DND-41 (cell line): Measurements from ENCODE around the gene RPS16.

ENCODE experiments used
- ATAC-seq: fragments of 200-7000 bp; cut with Tn5 transposase; 3 replicates; pipeline ENCODE4 v1.9.1; 2021; ENCODE audit warnings: low read depth; ENCODE audit not compliant: insufficient read depth
- DNase-seq: peaks from one replicate; pipeline ENCODE4 v3.0.0-alpha.2; 2020
- H2AFZ ChIP-seq: 2 replicates; pipeline ENCODE4 v1.6.0; 2012; ENCODE audit warnings: low read depth, low read length
- H3K27ac ChIP-seq: 2 replicates; pipeline ENCODE4 v1.5.1; 2012; ENCODE audit warnings: low read length, inconsistent platforms
- H3K27me3 ChIP-seq: fragments of 200-600 bp; sonication (generic); 2 replicates; pipeline ENCODE4 v1.6.0; 2012; ENCODE audit warnings: low read length, mild to moderate bottlenecking, inconsistent platforms; ENCODE audit not compliant: insufficient read depth, poor library complexity
- H3K36me3 ChIP-seq: 2 replicates; pipeline ENCODE4 v1.5.1; 2012; ENCODE audit warnings: low read length, inconsistent platforms; ENCODE audit not compliant: insufficient read depth
- H3K4me1 ChIP-seq: 2 replicates; pipeline ENCODE4 v1.5.1; 2012; ENCODE audit warnings: mild to moderate bottlenecking, low read length; ENCODE audit not compliant: insufficient read depth
- H3K4me2 ChIP-seq: 2 replicates; pipeline ENCODE4 v1.6.0; 2012; ENCODE audit warnings: mild to moderate bottlenecking, moderate library complexity, low read length, inconsistent platforms; ENCODE audit not compliant: insufficient read depth
- H3K4me3 ChIP-seq, 2 experiments: fragments of 200-600 bp in 1 of 2; shearing (Covaris generic) in 1 of 2; 2 replicates each; pipeline ENCODE4 v1.5.1; 2012 to 2016; ENCODE audit warnings: inconsistent platforms in 2 of 2, low read length in 2 of 2, mild to moderate bottlenecking in 2 of 2, low read depth in 1 of 2, moderate library complexity in 1 of 2
- H3K79me2 ChIP-seq: 2 replicates; pipeline ENCODE4 v1.6.0; 2012; ENCODE audit warnings: low read length, inconsistent platforms; ENCODE audit not compliant: insufficient read depth
- H3K9ac ChIP-seq: 2 replicates; pipeline ENCODE4 v1.6.0; 2012; ENCODE audit warnings: low read depth, mild to moderate bottlenecking, inconsistent platforms, low read length, moderate library complexity
- H3K9me3 ChIP-seq: 2 replicates; pipeline ENCODE4 v1.5.1; 2012; ENCODE audit warnings: low read length, moderate library complexity, mild to moderate bottlenecking, inconsistent platforms; ENCODE audit not compliant: insufficient read depth, severe bottlenecking
- H4K20me1 ChIP-seq: 2 replicates; pipeline ENCODE4 v1.6.0; 2012; ENCODE audit warnings: low read length; ENCODE audit not compliant: insufficient read depth
- CTCF ChIP-seq: IDR thresholded peaks from 2 replicates; pipeline ENCODE4 v1.5.1; 2012; ENCODE audit warnings: borderline replicate concordance, low read length, moderate library complexity, mild to moderate bottlenecking; ENCODE audit not compliant: poor library complexity, severe bottlenecking; ENCODE audit errors: extremely low read depth
- EZH2 ChIP-seq: IDR thresholded peaks from 3 replicates; pipeline ENCODE4 v1.6.1; 2012; ENCODE audit warnings: borderline replicate concordance, low read depth, mild to moderate bottlenecking, moderate library complexity, low read length, inconsistent platforms; ENCODE audit not compliant: severe bottlenecking

Gene RPS16

GRCh38 chr19:39425744-39426143 is 10.0 kb downstream of the RPS16 start:
- no peak overlapping the region for H3K4me2 ChIP-seq
- no peak for TF ChIP-seq CTCF
- no peak for TF ChIP-seq EZH2
- H3K4me3 ChIP-seq: no peak overlapping the region
- ATAC-seq (no peak), DNase-seq (no peak)
- H4K20me1 ChIP-seq: peaks cover 10% of the 10 kb centered on the region
- peaks cover 30% of the 10 kb centered on the region for H3K36me3 ChIP-seq
- no peaks in the 10 kb centered on the region for H3K79me2 ChIP-seq
- no peak overlapping the region for H3K27ac ChIP-seq
- no peaks in the 10 kb centered on the region for H3K27me3 ChIP-seq
- no peak overlapping the region for H2AFZ ChIP-seq
- no peaks in the 10 kb centered on the region for H3K4me1 ChIP-seq
- H3K9me3 ChIP-seq: no peaks in the 10 kb centered on the region
- no peak overlapping the region for H3K9ac ChIP-seq

GRCh38 chr19:39424934-39425333 is 10.8 kb downstream of the RPS16 start:
- ATAC-seq: no peak

GRCh38 chr19:39423258-39424086 is 12.3 kb downstream of the RPS16 start:
- no peak for DNase-seq
- Histone ChIP-seq H3K9me3 (no peaks in the 10 kb centered on the region), H3K36me3 (peaks cover 42% of the 10 kb centered on the region), H3K79me2 (no peaks in the 10 kb centered on the region), H3K27me3 (no peaks in the 10 kb centered on the region), H3K4me2 (no peak overlapping the region), H3K4me3 (no peak overlapping the region), H3K27ac (no peak overlapping the region), H2AFZ (no peak overlapping the region), H4K20me1 (peaks cover 13% of the 10 kb centered on the region), H3K4me1 (no peaks in the 10 kb centered on the region), H3K9ac (no peak overlapping the region)
- ATAC-seq: no peak
- TF ChIP-seq EZH2 (no peak), CTCF (no peak)

More at GRCh38 chr19:39424934-39425333, 10.8 kb downstream of the RPS16 start:
- TF ChIP-seq EZH2 (no peak), CTCF (no peak)
- Histone ChIP-seq H3K79me2 (no peaks in the 10 kb centered on the region), H3K27ac (no peak overlapping the region), H3K9ac (no peak overlapping the region), H2AFZ (no peak overlapping the region), H3K36me3 (peaks cover 34% of the 10 kb centered on the region), H3K4me2 (no peak overlapping the region), H3K9me3 (no peaks in the 10 kb centered on the region), H3K4me1 (no peaks in the 10 kb centered on the region), H3K4me3 (no peak overlapping the region), H3K27me3 (no peaks in the 10 kb centered on the region), H4K20me1 (peaks cover 10% of the 10 kb centered on the region)
- no peak for DNase-seq
